T-cell (primary cell): ENCODE data around the gene USP26. TPM values are rescaled to one million over a fixed set of nuclear protein-coding genes. Genes with fewer than 3 reads are reported as not detected.
"Not testable (repeated sequence)": the region's sequence is repeated elsewhere in the genome, so short reads cannot be mapped to it uniquely, and the experiment has no call there.

ENCODE experiments used
- ATAC-seq, 4 experiments: fragments of 200-7000 bp in 3 of 4; fragments of 150-1000 bp in 1 of 4; cut with Tn5 transposase; replicated peaks in 1 of 4; 1 replicate in 3 of 4; 2 replicates in 1 of 4; pipeline ENCODE4 v1.10.0; 2021; ENCODE audit warnings: moderate library complexity in 3 of 4, mild to moderate bottlenecking in 2 of 4, moderate number of reproducible peaks in 1 of 4
- CTCF ChIA-PET, 2 donors: fragments of 300-600 bp; sonication (Branson Sonifier 250); formaldehyde crosslinking; loops; one replicate each; lab custom pipeline; 2022; ENCODE audit warnings: antibody characterized with exemption in 2 of 2; lab: Charles Lee
- POLR2A ChIA-PET, 2 donors: fragments of 300-600 bp; sonication (Branson Sonifier 250); formaldehyde crosslinking; loops; one replicate each; lab custom pipeline; 2022; ENCODE audit warnings: antibody characterized with exemption in 2 of 2; lab: Charles Lee
- DNase-seq, 35 experiments: peaks; one replicate each; pipeline versions ENCODE4 v3.0.0 to v3.0.0-alpha.2; 2013 to 2023
- H3K27ac ChIP-seq: one replicate; pipeline ENCODE4 v1.5.1; 2013; ENCODE audit warnings: low read length
- H3K27me3 ChIP-seq, 2 experiments: replicated peaks in 1 of 2; 1 replicate in 1 of 2; 2 replicates in 1 of 2; pipeline versions ENCODE4 v1.6.1 to v1.7.0; 2013; ENCODE audit warnings: low read length in 1 of 2, mixed read lengths in 1 of 2; ENCODE audit not compliant: control insufficient read depth in 2 of 2, insufficient read depth in 2 of 2; ENCODE audit errors: extremely low read depth in 1 of 2
- H3K36me3 ChIP-seq, 2 donors: 1 replicate in 1 of 2; 2 replicates in 1 of 2; pipeline versions ENCODE4 v1.6.1 to v1.7.0; 2013; ENCODE audit warnings: low read length in 1 of 2; ENCODE audit not compliant: control insufficient read depth in 2 of 2, insufficient read depth in 1 of 2; ENCODE audit errors: extremely low read depth in 1 of 2
- H3K4me1 ChIP-seq, 2 experiments: 1 replicate in 1 of 2; 2 replicates in 1 of 2; pipeline versions ENCODE4 v1.6.1 to v1.7.0; 2013; ENCODE audit warnings: low read length in 2 of 2, mixed read lengths in 1 of 2; ENCODE audit not compliant: insufficient read depth in 2 of 2, control insufficient read depth in 1 of 2; ENCODE audit errors: extremely low read depth in 1 of 2
- H3K4me3 ChIP-seq, 2 donors: 1 replicate in 1 of 2; 2 replicates in 1 of 2; pipeline versions ENCODE4 v1.5.1 to v1.7.0; 2013; ENCODE audit warnings: mild to moderate bottlenecking in 2 of 2, low read length in 1 of 2, moderate library complexity in 1 of 2; ENCODE audit not compliant: control insufficient read depth in 1 of 2; ENCODE audit errors: extremely low read depth in 1 of 2
- H3K9me3 ChIP-seq: 2 replicates; pipeline ENCODE4 v1.7.0; 2013
- H3K27ac Mint-ChIP-seq, 2 donors: one replicate each; pipeline ENCODE4 v1.8.0; 2020 to 2021; ENCODE audit warnings: mild to moderate bottlenecking in 2 of 2, mixed read lengths in 2 of 2
- H3K27me3 Mint-ChIP-seq, 2 donors: one replicate each; pipeline ENCODE4 v1.8.0; 2021 to 2022; ENCODE audit warnings: mixed read lengths in 2 of 2
- H3K36me3 Mint-ChIP-seq: one replicate; pipeline ENCODE4 v1.8.0; 2021; ENCODE audit warnings: mixed read lengths
- H3K4me1 Mint-ChIP-seq, 3 donors: one replicate each; pipeline ENCODE4 v1.8.0; 2020 to 2022; ENCODE audit warnings: mixed read lengths in 3 of 3, mild to moderate bottlenecking in 1 of 3
- H3K4me3 Mint-ChIP-seq, 3 donors: one replicate each; pipeline ENCODE4 v1.8.0; 2020 to 2022; ENCODE audit warnings: mild to moderate bottlenecking in 3 of 3, mixed read lengths in 3 of 3, moderate library complexity in 3 of 3
- H3K9me3 Mint-ChIP-seq, 3 donors: one replicate each; pipeline ENCODE4 v1.8.0; 2020 to 2022; ENCODE audit warnings: mixed read lengths in 3 of 3
- WGBS: methylation state at CpG from one replicate; pipeline ENCODE4 v1.1.5; 2013; ENCODE audit warnings: missing lambda C conversion rate; ENCODE audit not compliant: insufficient coverage; 5-methylcytosine and 5-hydroxymethylcytosine counted together
- total RNA-seq, 35 experiments: library from RNA in 6 of 35; stranded (reverse) in 6 of 35; fragments of 120-200 nt in 1 of 35; gene quantifications; one replicate each; pipeline versions ENCODE4 v1.2.1 to v1.2.4 and lab custom pipeline; 2013 to 2026

Gene USP26
- total RNA-seq, 5 donors from 2014 or later (not counting 1 experiment from before 2014, with no cell fraction given) = not detected

DNA sequence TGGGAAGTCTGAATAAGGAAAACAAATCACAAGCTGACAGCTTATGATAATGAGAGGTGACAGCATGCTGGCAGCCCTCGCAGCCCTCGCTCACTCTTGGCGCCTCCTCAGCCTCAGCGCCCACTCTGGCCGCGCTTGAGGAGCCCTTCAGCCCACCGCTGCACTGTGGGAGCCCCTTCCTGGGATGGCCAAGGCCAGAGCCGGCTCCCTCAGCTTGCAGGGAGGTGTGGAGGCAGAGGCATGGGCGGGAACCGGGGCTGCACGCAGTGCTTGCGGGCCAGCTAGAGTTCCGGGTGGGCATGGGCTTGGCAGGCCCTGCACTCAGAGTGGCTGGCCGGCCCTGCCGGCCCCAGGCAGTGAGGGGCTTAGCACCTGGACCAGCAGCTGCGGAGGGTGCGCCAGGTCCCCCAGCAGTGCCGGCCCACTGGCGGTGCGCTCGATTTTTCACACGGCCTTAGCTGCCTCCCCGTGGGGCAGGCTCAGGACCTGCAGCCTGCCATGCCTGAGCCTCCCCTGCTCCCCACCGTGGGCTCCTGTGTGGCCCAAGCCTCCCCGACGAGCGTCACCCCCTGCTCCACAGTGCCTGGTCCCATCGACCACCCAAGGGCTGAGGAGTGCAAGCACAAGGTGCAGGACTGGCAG is 52.6 kb downstream of the USP26 start:
- H3K36me3 ChIP-seq, H3K27ac ChIP-seq, ATAC-seq, POLR2A ChIA-PET, H3K27ac Mint-ChIP-seq, H3K27me3 ChIP-seq, H3K4me3 Mint-ChIP-seq, H3K36me3 Mint-ChIP-seq, H3K4me1 Mint-ChIP-seq, H3K9me3 ChIP-seq, H3K4me3 ChIP-seq, DNase-seq, H3K9me3 Mint-ChIP-seq, H3K4me1 ChIP-seq: not testable (repeated sequence)
- H3K27me3 Mint-ChIP-seq = peaks cover 4 to 12% of the 10 kb centered on the region in 2 donors
- 83% methylated on average over 16 of the region's 28 CpGs for WGBS
- CTCF ChIA-PET = interaction anchor here in 1 of 2 donors (0.6 kb wide), 1 partner anchor 305 kb away, joined by 5 read pairs; no protein-coding TSS in a partner anchor

DNA sequence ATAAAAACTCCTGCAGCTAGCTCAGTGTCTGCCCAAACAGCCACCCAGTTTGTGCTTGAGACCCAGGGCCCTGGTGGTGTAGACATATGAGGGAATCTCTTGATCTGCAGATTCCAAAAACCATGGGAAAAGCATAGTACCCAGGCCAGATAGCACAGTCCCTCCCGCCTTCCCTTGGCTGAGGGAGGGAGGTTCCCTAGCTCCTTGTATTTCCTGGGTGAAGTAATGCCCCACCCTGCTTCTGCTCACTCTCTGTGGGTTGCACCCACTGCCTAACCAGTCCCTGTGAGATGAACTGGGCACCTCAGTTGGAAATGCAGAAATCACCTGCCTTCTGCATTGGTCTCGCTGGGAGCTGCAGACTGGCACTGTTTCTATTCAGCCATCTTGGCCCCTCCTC is 54.6 kb downstream of the USP26 start:
- no peaks in the 10 kb centered on the region for H3K4me1 Mint-ChIP-seq
- H3K27me3 ChIP-seq = no peaks in the 10 kb centered on the region
- CTCF ChIA-PET = no interaction called here
- H3K4me3 Mint-ChIP-seq = no peak overlapping the region
- H3K4me3 ChIP-seq = no peak overlapping the region
- DNase-seq (no peak), ATAC-seq (no peak)
- no peaks in the 10 kb centered on the region for H3K36me3 ChIP-seq
- peaks cover 4 to 18% of the 10 kb centered on the region in 2 donors for H3K27me3 Mint-ChIP-seq
- H3K9me3 Mint-ChIP-seq = peaks cover 0 to 2% (median 0%) of the 10 kb centered on the region in 3 donors
- no peaks in the 10 kb centered on the region for H3K4me1 ChIP-seq
- no CpG with 5 or more reads among the region's 2 CpGs for WGBS
- POLR2A ChIA-PET = no interaction called here
- H3K27ac Mint-ChIP-seq = no peak overlapping the region
- H3K9me3 ChIP-seq = no peaks in the 10 kb centered on the region
- H3K36me3 Mint-ChIP-seq = no peaks in the 10 kb centered on the region
- no peak overlapping the region for H3K27ac ChIP-seq

DNA sequence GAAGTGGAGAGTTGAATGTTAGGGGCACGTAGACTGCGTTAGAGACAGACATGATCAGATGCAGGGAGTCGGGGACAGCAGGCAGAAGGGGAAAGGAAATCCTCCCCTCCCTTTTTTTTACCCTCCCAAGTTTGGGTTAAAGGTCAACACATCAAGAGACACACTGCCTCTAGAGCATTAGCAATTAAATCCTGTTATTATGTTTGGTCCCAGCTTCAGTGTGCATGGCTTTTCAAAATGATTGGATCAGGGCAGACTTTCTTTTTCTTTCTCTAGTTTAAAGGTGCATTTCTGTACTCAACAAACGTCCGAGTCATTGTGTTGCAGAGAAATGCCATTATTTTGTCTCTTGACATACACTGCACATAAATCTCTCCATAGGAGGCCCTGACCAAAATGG is 63.9 kb downstream of the USP26 start:
- ChIA-PET CTCF (no interaction called here), POLR2A (no interaction called here)
- Mint-ChIP-seq H3K9me3 (no peaks in the 10 kb centered on the region), H3K27me3 (peaks cover 0 to 60% of the 10 kb centered on the region in 2 donors), H3K4me1 (no peaks in the 10 kb centered on the region), H3K27ac (no peak overlapping the region), H3K4me3 (no peak overlapping the region), H3K36me3 (no peaks in the 10 kb centered on the region)
- Histone ChIP-seq H3K27me3 (peaks cover 0 to 2% of the 10 kb centered on the region in 2 experiments), H3K4me3 (no peak overlapping the region), H3K27ac (no peak overlapping the region), H3K4me1 (no peaks in the 10 kb centered on the region), H3K36me3 (no peaks in the 10 kb centered on the region), H3K9me3 (no peaks in the 10 kb centered on the region)
- ATAC-seq (no peak), DNase-seq (no peak)
- WGBS = no CpG with 5 or more reads among the region's 5 CpGs

DNA sequence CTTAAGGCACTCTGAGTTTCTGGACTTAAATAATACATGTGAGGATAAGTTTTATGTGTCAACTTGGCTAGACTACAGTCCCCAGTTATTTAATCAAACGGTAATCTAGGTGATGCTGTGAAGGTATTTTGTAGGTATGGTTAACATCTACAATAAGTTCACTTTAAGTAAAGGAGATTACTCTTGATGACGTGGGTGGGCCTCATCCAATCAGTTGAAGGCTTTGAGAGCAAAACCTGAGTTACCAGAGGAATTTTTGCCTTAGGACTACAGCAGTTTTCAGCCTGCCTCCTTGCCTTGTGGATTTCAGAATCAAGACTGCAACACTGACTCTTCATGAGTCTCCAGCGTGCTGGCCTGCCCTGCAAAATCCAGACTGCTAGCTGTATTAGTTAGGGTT is 78.7 kb downstream of the USP26 start:
- H3K27ac Mint-ChIP-seq = no peak overlapping the region
- H3K4me3 Mint-ChIP-seq = no peak overlapping the region
- Histone ChIP-seq H3K27me3 (no peaks in the 10 kb centered on the region), H3K27ac (no peak overlapping the region), H3K4me3 (no peak overlapping the region), H3K4me1 (no peaks in the 10 kb centered on the region), H3K36me3 (no peaks in the 10 kb centered on the region), H3K9me3 (no peaks in the 10 kb centered on the region)
- H3K27me3 Mint-ChIP-seq = no peaks in the 10 kb centered on the region
- ChIA-PET POLR2A (no interaction called here), CTCF (no interaction called here)
- DNase-seq = no peak
- no peaks in the 10 kb centered on the region for H3K4me1 Mint-ChIP-seq
- H3K36me3 Mint-ChIP-seq = no peaks in the 10 kb centered on the region
- no peaks in the 10 kb centered on the region for H3K9me3 Mint-ChIP-seq
- WGBS = no CpG with 5 or more reads among the region's 3 CpGs
- ATAC-seq = no peak

DNA sequence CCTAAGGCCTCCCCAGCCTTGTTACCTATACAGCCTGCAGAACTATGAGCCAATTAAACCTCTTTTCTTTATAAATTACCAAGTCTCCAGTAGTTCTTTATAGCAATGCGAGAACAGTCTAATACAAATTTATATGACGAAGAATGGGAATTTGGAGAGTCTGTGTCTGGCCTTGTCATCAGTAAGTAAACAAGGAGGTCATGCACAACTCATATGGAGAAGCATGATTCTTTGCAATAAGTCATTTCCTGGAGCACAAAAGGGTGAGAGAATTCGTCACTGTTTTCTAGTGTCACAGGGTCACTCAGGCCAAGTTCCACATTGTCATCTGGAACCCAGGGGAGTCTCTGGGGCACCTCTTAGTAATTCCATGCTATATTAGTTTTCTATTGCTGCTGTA is 89.5 kb downstream of the USP26 start:
- no peak for DNase-seq
- Mint-ChIP-seq H3K4me1 (no peaks in the 10 kb centered on the region), H3K27me3 (peaks cover 0 to 25% of the 10 kb centered on the region in 2 donors), H3K36me3 (no peaks in the 10 kb centered on the region), H3K9me3 (no peaks in the 10 kb centered on the region), H3K27ac (no peak overlapping the region), H3K4me3 (no peak overlapping the region)
- CTCF ChIA-PET = interaction anchor here in 1 of 2 donors (0.7 kb wide), 1 partner anchor 29 kb away, joined by 3 read pairs; no protein-coding TSS in a partner anchor
- Histone ChIP-seq H3K9me3 (no peaks in the 10 kb centered on the region), H3K4me1 (no peaks in the 10 kb centered on the region), H3K4me3 (no peak overlapping the region), H3K27me3 (no peaks in the 10 kb centered on the region), H3K36me3 (no peaks in the 10 kb centered on the region), H3K27ac (no peak overlapping the region)
- POLR2A ChIA-PET = no interaction called here
- no peak for ATAC-seq
- WGBS = 83% methylated on average over 2 of the region's 3 CpGs

DNA sequence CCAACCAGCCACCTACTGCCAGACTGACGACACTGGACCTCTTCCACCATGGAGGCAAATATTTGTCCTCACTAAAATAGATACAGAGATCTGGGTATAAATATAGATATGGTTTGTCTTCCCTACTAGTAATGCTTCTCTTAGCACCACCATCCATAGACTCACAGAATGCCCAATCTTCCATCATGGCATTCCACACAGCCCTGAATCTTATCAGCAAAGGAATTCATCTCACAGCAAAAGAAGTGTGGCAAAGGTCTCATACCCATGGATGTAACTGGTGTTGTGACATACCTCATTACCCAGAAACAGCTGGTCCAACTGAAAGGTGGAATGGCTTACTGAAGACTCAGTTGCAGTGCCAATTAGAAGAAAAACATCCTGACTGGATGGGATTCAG is 91.3 kb downstream of the USP26 start:
- Mint-ChIP-seq H3K9me3 (no peaks in the 10 kb centered on the region), H3K27me3 (peaks cover 0 to 31% of the 10 kb centered on the region in 2 donors), H3K4me1 (no peaks in the 10 kb centered on the region), H3K4me3 (no peak overlapping the region), H3K36me3 (no peaks in the 10 kb centered on the region), H3K27ac (no peak overlapping the region)
- ATAC-seq (no peak), DNase-seq (no peak)
- H3K27me3 ChIP-seq = peaks cover 0 to 2% of the 10 kb centered on the region in 2 experiments
- no peaks in the 10 kb centered on the region for H3K9me3 ChIP-seq
- CTCF ChIA-PET = no interaction called here
- H3K36me3 ChIP-seq = no peaks in the 10 kb centered on the region
- no CpG with 5 or more reads among the region's 1 CpG for WGBS
- no peak overlapping the region for H3K4me3 ChIP-seq
- H3K27ac ChIP-seq = no peak overlapping the region
- H3K4me1 ChIP-seq = no peaks in the 10 kb centered on the region
- POLR2A ChIA-PET = no interaction called here
